Loucy (cell line): Measurements from ENCODE around the gene SGK1.

Experiments
- H2AFZ ChIP-seq: fragments of 200-600 bp; sonication (generic); 2 replicates; pipeline ENCODE4 v1.6.0; 2016; ENCODE audit warnings: antibody characterized with exemption, mild to moderate bottlenecking, low read length, moderate library complexity
- H3F3A ChIP-seq: fragments of 200-600 bp; 2 replicates; pipeline ENCODE4 v1.6.0; 2016; ENCODE audit warnings: antibody characterized with exemption, low read depth, mild to moderate bottlenecking
- H3K27me3 ChIP-seq: fragments of 200-600 bp; sonication (generic); 2 replicates; pipeline ENCODE4 v1.6.1; 2014; ENCODE audit warnings: low read length, mild to moderate bottlenecking; ENCODE audit not compliant: insufficient read depth, poor library complexity, severe bottlenecking
- H3K36me3 ChIP-seq: fragments of 200-600 bp; sonication (generic); 2 replicates; pipeline ENCODE4 v1.6.1; 2016; ENCODE audit warnings: low read length; ENCODE audit not compliant: insufficient read depth
- H3K4me1 ChIP-seq: fragments of 200-600 bp; sonication (generic); 2 replicates; pipeline ENCODE4 v1.5.1; 2014; ENCODE audit warnings: low read length, mild to moderate bottlenecking; ENCODE audit not compliant: insufficient read depth, poor library complexity, severe bottlenecking
- H3K4me2 ChIP-seq: fragments of 200-600 bp; sonication (generic); 2 replicates; pipeline ENCODE4 v1.6.0; 2014; ENCODE audit warnings: antibody characterized with exemption, low read length, low read depth, mild to moderate bottlenecking; ENCODE audit not compliant: poor library complexity, severe bottlenecking
- H3K4me3 ChIP-seq: fragments of 200-600 bp; sonication (generic); 2 replicates; pipeline ENCODE4 v1.5.1; 2014; ENCODE audit warnings: low read length, mild to moderate bottlenecking, mixed read lengths; ENCODE audit not compliant: poor library complexity, severe bottlenecking
- H3K79me2 ChIP-seq: fragments of 200-600 bp; sonication (generic); 2 replicates; pipeline ENCODE4 v1.6.1; 2014; ENCODE audit warnings: low read length; ENCODE audit not compliant: insufficient read depth
- H3K9ac ChIP-seq: fragments of 200-600 bp; sonication (generic); 2 replicates; pipeline ENCODE4 v1.6.0; 2014; ENCODE audit warnings: mild to moderate bottlenecking, low read depth, low read length, moderate library complexity; ENCODE audit not compliant: poor library complexity, severe bottlenecking
- H3K9me2 ChIP-seq: fragments of 200-600 bp; sonication (generic); replicated peaks from 2 replicates; pipeline ENCODE4 v1.6.1; 2016; ENCODE audit warnings: low read depth, low read length, mixed read lengths
- H3K9me3 ChIP-seq: fragments of 200-600 bp; sonication (generic); 2 replicates; pipeline ENCODE4 v1.6.1; 2014; ENCODE audit warnings: mild to moderate bottlenecking, antibody characterized with exemption, low read length, low read depth; ENCODE audit not compliant: insufficient read depth
- H4K20me1 ChIP-seq: fragments of 200-600 bp; sonication (generic); 2 replicates; pipeline ENCODE4 v1.6.0; 2014; ENCODE audit warnings: antibody characterized with exemption, low read length, mild to moderate bottlenecking; ENCODE audit not compliant: insufficient read depth, poor library complexity, severe bottlenecking
- CTCF ChIP-seq: fragments of 200-600 bp; sonication (generic); conservative IDR thresholded peaks from 2 replicates; pipeline ENCODE4 v1.5.1; 2014; ENCODE audit warnings: mild to moderate bottlenecking, antibody characterized with exemption, low read length
- EZH2phosphoT487 ChIP-seq: fragments of 200-600 bp; IDR thresholded peaks from 2 replicates; pipeline ENCODE4 v1.6.1; 2018; ENCODE audit warnings: antibody characterized with exemption, mild to moderate bottlenecking, moderate library complexity, borderline replicate concordance

The SGK1 gene

DNA sequence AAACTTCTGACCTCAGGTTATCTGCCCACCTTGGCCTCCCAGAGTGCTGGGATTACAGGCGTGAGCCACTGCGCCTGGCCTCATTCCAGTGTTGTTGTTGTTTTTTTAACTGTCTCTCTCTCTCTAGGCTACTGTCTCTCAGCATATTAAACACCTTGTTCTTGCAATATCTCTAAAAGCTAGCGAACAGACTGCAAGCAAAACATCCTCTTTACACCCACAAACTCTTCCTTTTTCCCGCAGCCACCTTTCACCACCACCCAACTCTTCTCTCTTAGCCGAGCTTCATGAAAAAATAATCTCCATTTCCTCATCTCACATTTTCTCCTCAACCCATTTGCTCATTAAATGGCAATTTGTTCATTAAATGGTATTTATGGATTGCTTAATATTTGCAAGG, 45.5 kb downstream of the SGK1 start:
- no peak overlapping the region for H2AFZ ChIP-seq
- TF ChIP-seq EZH2phosphoT487 (no peak), CTCF (no peak)
- H3K4me1 ChIP-seq: peaks cover 3% of the 10 kb centered on the region
- H3K9ac ChIP-seq: no peak overlapping the region
- H3K4me2 ChIP-seq: no peak overlapping the region
- no peaks in the 10 kb centered on the region for H3K9me2 ChIP-seq
- H4K20me1 ChIP-seq: no peaks in the 10 kb centered on the region
- H3K4me3 ChIP-seq: no peak overlapping the region
- no peaks in the 10 kb centered on the region for H3K36me3 ChIP-seq
- H3K9me3 ChIP-seq: no peaks in the 10 kb centered on the region
- no peaks in the 10 kb centered on the region for H3K79me2 ChIP-seq
- H3K27me3 ChIP-seq: no peaks in the 10 kb centered on the region
- no peaks in the 10 kb centered on the region for H3F3A ChIP-seq

DNA sequence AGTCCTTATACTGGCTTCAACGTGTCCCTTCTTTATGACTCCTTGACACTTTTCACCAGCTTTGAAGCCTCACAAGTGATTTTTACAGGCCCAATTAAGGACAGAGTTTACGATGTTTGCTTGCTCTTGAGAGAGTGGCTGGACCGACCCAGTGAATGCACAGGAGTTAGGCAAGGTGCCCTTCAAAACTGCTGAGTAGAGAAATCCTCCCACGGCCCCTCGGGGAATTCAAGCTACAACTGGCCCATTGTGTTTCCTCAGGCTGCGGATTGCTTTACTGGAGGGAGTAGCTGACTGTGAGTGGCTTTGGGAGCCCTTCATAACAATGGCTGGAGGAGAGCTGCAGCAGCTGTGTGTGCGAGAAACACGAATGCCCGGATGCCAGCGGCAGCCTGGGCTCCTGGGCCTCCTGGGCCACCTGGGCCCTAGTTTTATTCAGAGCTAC, 50.0 kb downstream of the SGK1 start:
- no peaks in the 10 kb centered on the region for H3K79me2 ChIP-seq
- H4K20me1 ChIP-seq: no peaks in the 10 kb centered on the region
- no peak for TF ChIP-seq EZH2phosphoT487
- no peak for TF ChIP-seq CTCF
- no peaks in the 10 kb centered on the region for H3K9me3 ChIP-seq
- H3F3A ChIP-seq: no peaks in the 10 kb centered on the region
- H3K36me3 ChIP-seq: no peaks in the 10 kb centered on the region
- no peak overlapping the region for H3K4me2 ChIP-seq
- H3K9me2 ChIP-seq: no peaks in the 10 kb centered on the region
- no peak overlapping the region for H3K9ac ChIP-seq
- no peak overlapping the region for H2AFZ ChIP-seq
- H3K27me3 ChIP-seq: no peaks in the 10 kb centered on the region
- H3K4me1 ChIP-seq: no peaks in the 10 kb centered on the region
- H3K4me3 ChIP-seq: no peak overlapping the region

- Histone ChIP-seq H3K36me3 (no peaks in the 10 kb centered on the region), H3K9me3 (no peaks in the 10 kb centered on the region), H4K20me1 (no peaks in the 10 kb centered on the region), H3K79me2 (no peaks in the 10 kb centered on the region), H3K4me1 (no peaks in the 10 kb centered on the region), H3K9me2 (no peaks in the 10 kb centered on the region), H3K9ac (no peak overlapping the region), H3K27me3 (no peaks in the 10 kb centered on the region), H3K4me2 (no peak overlapping the region), H2AFZ (no peak overlapping the region), H3F3A (no peaks in the 10 kb centered on the region), H3K4me3 (no peak overlapping the region)
- TF ChIP-seq CTCF (no peak), EZH2phosphoT487 (no peak)
Measured at GRCh38 chr6:134266776-134267175, 51.1 kb downstream of the SGK1 start.
